GM06990 (cell line): ENCODE measurements around the gene EPC1.
"Not testable (repeated sequence)": the region's sequence is repeated elsewhere in the genome, so short reads cannot be mapped to it uniquely, and the experiment has no call there.

Experiments
- DNase-seq: peaks from one replicate; pipeline ENCODE4 v3.0.0-alpha.2; 2011; ENCODE audit not compliant: insufficient read length; ENCODE audit errors: extremely low read depth
- H3K27me3 ChIP-seq: replicated peaks from 2 replicates; pipeline ENCODE4 v1.6.0; 2011; ENCODE audit warnings: low read length; ENCODE audit not compliant: control insufficient read depth, insufficient read depth
- H3K36me3 ChIP-seq: 2 replicates; pipeline ENCODE4 v1.5.1; 2011; ENCODE audit warnings: low read length; ENCODE audit not compliant: control insufficient read depth, insufficient read depth
- H3K4me3 ChIP-seq: replicated peaks from 2 replicates; pipeline ENCODE4 v1.5.1; 2011; ENCODE audit warnings: low read depth, mild to moderate bottlenecking, control low read depth, low read length
- CTCF ChIP-seq: IDR thresholded peaks from 2 replicates; pipeline ENCODE4 v1.5.1; 2011; ENCODE audit warnings: low read length, control low read depth, mild to moderate bottlenecking, inconsistent platforms; ENCODE audit not compliant: insufficient read depth, poor library complexity, severe bottlenecking

EPC1 gene

GRCh38 chr10:32226624-32227023, 120.3 kb downstream of the EPC1 start:
- Histone ChIP-seq H3K27me3 (no peaks in the 10 kb centered on the region), H3K36me3 (no peaks in the 10 kb centered on the region), H3K4me3 (no peak overlapping the region)
- DNase-seq, result no peak
- TF ChIP-seq CTCF, result no peak

- no peak for DNase-seq
- no peak for TF ChIP-seq CTCF
Measured at GRCh38 chr10:32225976-32226375, 121.0 kb downstream of the EPC1 start.

GRCh38 chr10:32222376-32222775, 124.6 kb downstream of the EPC1 start:
- not testable (repeated sequence) for H3K27me3 ChIP-seq, H3K4me3 ChIP-seq, H3K36me3 ChIP-seq, DNase-seq

More at GRCh38 chr10:32225976-32226375, 121.0 kb downstream of the EPC1 start:
- H3K4me3 ChIP-seq, result no peak overlapping the region
- no peaks in the 10 kb centered on the region for H3K27me3 ChIP-seq
- H3K36me3 ChIP-seq, result no peaks in the 10 kb centered on the region

- DNase-seq, H3K27me3 ChIP-seq: not testable (repeated sequence)
Measured at GRCh38 chr10:32219156-32219555, 127.8 kb downstream of the EPC1 start.

GRCh38 chr10:32218206-32219044, 128.5 kb downstream of the EPC1 start:
- not testable (repeated sequence) for H3K36me3 ChIP-seq, H3K27me3 ChIP-seq, DNase-seq, H3K4me3 ChIP-seq

More at GRCh38 chr10:32219156-32219555, 127.8 kb downstream of the EPC1 start:
- not testable (repeated sequence) for H3K36me3 ChIP-seq, H3K4me3 ChIP-seq
